HL-60/S4 (cell line): ENCODE measurements around the gene POLDIP3.

Experiments
- in situ Hi-C: fragments of 300-500 bp; cut with MboI; formaldehyde crosslinking; loops from 2 replicates; pipeline ENCODE4 v1.14.3; 2022; ENCODE audit warnings: low sequenced_read_pairs

The POLDIP3 gene

GRCh38 chr22:42642806-42643633, 28.3 kb upstream of the POLDIP3 start:
- in situ Hi-C loops = no loop called here

- in situ Hi-C loops = no loop called here
These were observed 27.2 kb upstream of the POLDIP3 start for GRCh38 chr22:42641801-42642413.

- in situ Hi-C loops = no loop called here
These were observed 25.0 kb upstream of the POLDIP3 start for GRCh38 chr22:42639541-42640241.

- in situ Hi-C loops = no loop called here
These were observed 22.9 kb upstream of the POLDIP3 start for GRCh38 chr22:42637555-42637954.

- in situ Hi-C loops = no loop called here
These were observed 21.8 kb upstream of the POLDIP3 start for GRCh38 chr22:42636506-42636905.

GRCh38 chr22:42635531-42635930, 20.8 kb upstream of the POLDIP3 start:
- in situ Hi-C loops = no loop called here

DNA sequence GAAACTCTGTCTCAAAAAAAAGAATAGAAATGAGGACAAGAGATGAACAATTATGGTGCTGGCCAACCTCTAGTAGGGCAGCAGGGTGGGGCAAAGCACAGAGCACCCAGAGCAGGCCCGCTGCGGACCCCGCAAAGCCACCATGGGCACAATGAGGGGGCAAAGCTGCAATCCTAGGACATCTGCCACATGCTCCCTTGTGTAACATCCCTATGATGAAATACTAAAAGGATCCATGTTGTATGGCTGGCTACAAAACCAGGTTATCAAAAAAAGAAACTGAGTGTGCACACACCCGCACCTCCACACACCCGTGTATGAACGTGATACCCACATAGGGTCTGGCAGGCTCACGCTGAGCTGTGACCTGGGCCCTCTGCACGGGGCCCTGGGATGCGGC, 18.3 kb upstream of the POLDIP3 start:
- in situ Hi-C loops = no loop called here

DNA sequence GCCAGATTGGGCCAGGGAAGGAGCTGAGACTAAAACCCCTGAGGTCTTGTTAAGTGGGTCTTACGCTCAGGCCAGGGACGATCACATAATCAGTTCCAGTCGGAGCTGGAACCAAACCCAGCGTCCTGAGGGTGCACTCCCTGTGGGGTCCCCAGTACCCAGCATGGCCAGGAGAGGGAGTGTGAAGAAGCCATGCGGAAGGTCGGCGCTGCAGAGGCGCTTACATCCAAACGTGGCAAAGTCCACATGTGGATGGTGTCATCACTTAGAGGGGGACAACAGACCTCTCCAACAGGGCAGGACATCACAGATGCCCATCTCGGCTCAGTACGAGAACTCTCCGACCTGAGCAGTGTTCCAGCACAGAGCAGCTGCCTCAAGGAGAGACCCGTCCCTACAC, 17.4 kb upstream of the POLDIP3 start:
- in situ Hi-C loops = no loop called here

GRCh38 chr22:42630901-42631602, 16.4 kb upstream of the POLDIP3 start:
- in situ Hi-C loops = no loop called here

DNA sequence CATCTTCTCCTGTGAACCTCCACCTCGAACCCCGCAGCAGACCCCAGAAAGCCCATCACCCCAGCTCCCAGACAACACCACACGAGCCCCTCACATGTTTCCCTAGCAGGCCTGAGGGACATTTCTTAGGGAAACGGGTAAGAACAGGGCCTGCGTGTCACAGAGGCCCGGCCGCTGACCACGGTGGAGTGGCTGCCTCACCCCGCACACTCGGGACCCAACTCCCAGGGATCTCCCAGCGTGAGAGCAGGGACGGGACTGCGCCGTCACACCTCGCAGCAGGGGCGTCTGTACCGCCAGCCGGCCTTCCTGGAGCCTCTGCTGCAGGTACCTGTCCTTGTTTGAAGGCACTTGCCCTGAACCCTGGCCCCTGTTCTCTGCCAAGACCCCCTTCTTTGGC, 15.5 kb upstream of the POLDIP3 start:
- in situ Hi-C loops = no loop called here

GRCh38 chr22:42627981-42628380, 13.3 kb upstream of the POLDIP3 start:
- in situ Hi-C loops = no loop called here

- in situ Hi-C loops = no loop called here
These were observed 12.4 kb upstream of the POLDIP3 start for GRCh38 chr22:42626951-42627625.

GRCh38 chr22:42626431-42626830, 11.7 kb upstream of the POLDIP3 start:
- in situ Hi-C loops = no loop called here

DNA sequence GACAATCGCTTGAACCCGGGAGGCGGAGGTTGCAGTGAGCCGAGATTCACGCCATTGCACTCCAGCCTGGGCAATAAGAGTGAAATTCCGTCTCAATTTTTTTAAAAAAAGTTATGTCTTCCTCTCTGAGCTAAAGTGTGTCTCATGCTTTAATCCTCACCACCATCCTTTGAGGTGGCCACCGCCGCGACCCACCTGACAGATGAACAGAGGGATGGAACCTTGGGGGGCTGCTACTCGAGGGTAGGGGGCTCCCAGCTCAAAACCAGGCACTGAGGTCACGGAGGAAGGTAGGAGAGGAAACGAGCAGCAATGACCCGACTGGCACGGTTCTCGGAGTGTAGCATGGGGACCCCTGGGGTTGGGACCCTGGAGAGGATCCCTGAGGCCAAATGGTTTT, 10.7 kb upstream of the POLDIP3 start:
- in situ Hi-C loops = no loop called here

DNA sequence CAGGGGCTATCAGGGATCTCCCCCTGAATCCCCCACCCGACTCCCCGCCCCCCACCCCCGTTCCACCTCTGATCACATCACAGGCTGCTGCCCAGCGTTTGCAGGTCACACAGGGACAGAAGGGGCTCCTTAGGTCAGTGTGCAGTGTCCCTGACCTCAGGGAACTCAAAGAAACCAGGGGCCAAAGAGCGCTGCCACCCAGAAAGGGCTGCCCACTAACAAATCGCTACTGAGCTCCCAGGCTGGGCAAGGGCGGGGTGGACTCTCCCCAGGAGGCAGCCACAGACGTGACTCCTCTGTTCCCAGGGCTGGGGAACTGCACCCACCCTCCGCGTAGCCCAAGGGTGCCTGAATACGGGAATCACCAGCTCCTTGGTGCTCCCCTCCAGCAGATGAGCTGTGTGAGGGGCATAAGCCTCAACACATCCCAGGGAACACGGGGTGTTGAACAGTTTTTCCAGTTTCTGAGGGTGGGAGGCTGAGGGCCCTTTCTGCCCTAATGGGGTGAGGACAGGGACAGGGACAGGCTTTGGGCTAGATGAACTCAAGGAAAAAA, 9.9 kb upstream of the POLDIP3 start:
- in situ Hi-C loops = no loop called here

- in situ Hi-C loops = no loop called here
These were observed 9.2 kb upstream of the POLDIP3 start for GRCh38 chr22:42623756-42624441.

GRCh38 chr22:42623301-42623751, 8.6 kb upstream of the POLDIP3 start:
- in situ Hi-C loops = no loop called here

DNA sequence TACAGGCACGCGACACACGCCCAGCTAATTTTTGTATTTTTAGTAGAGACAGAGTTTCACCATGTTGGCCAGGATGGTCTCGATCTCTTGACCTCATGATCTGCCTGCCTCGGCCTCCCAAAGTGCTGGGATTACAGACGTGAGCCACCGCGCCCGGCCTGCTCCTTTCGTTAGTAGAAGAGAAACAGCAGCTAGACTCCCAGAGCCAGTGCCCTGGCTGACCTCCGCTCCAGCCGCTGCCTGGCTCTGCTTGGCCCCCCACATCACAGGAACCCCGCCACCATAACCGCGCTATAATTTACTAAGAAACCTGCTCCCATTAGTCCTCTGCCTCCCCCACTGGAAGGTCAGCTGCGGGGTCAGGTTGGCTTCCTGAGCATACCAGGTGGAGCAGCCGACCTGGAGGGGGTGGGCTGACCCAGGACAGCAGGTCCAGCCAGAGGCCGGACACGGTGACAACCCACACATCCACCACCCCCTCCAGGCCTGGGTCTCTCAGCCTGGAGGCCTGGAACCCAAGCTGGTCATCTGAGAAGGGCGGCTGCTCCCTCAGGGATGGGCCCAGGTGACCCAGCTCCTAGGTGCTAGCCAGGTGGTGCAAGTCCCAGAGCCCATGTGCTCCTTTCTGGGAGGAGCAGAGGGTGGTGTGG, 7.5 kb upstream of the POLDIP3 start:
- in situ Hi-C loops = no loop called here

DNA sequence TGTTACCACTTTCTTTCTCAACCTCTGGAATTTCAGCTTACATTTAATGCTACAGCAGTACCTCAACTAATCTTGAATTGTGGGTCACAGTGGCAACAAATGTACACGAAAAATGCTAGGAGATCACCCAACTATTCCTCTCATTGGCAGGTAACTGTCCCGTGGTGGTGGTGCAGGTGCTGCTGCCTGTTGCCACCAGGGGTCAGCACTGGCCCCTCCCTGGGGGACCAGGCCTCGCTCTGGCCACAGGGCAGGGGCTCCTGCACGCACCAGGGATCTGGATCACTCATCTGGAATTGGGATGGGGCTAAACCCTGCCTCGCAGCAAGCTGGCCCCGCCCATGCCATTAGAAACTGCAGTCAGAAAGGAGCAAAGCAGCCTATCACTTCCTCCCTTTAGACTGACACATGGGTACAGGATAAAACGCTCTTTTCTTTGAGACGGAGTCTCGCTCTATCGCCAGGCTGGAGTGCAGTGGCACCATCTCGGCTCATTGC, 6.9 kb upstream of the POLDIP3 start:
- in situ Hi-C loops = no loop called here
